ENCODE data around the gene RAB3IP. TPM values are rescaled to one million over a fixed set of nuclear protein-coding genes. Genes with fewer than 3 reads are reported as not detected.

RAB3IP gene
- total and polyA plus RNA-seq, 2 of the 4 experiments (the other 2 are of a cell fraction) = 1.5 to 2.7 TPM

DNA sequence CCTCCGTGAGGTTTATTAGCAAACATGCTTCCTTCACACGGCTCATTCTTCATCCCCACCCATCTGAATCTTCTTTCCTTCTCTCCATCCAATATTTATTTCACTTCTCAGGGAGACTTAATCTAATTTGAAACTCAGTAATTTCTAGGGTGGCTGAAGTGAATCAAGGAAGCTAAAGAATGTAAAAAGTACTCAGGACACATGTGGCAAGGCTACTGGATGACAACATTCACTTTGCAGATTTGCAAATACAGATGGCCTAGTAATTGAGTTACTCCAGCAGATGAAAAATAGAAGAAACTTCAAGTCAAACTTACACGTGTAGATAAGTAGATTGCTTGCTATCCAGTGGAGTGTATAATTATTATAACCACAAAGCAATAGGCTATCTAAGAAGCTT is 24.1 kb upstream of the RAB3IP start:
- WGBS, 2 experiments (ENCODE audit: extremely low coverage in 2 of 2, insufficient read length in 1 of 2) = no CpG with 5 or more reads among the region's 3 CpGs
- Histone ChIP-seq H2BK20ac (ENCODE audit: low read depth, low read length) (no peak overlapping the region), H3K27ac (ENCODE audit: insufficient read depth, low read length) (no peak overlapping the region), H3K9ac (ENCODE audit: low read depth, low read length) (no peak overlapping the region), H3K23ac (ENCODE audit: low read depth, low read length) (no peak overlapping the region), H4K20me1 (ENCODE audit: insufficient read depth, low read length) (no peaks in the 10 kb centered on the region), H4K91ac (ENCODE audit: insufficient read depth, low read depth, low read length) (no peak overlapping the region), H2AK5ac (ENCODE audit: low read depth, low read length) (no peak overlapping the region), H3K18ac (ENCODE audit: low read depth, low read length) (no peak overlapping the region), H2BK5ac (ENCODE audit: low read depth, low read length, poor library complexity, severe bottlenecking) (no peak overlapping the region), H4K5ac (ENCODE audit: low read depth, low read length) (no peak overlapping the region), H2BK15ac (ENCODE audit: low read depth, low read length) (no peak overlapping the region), H3K14ac (replicated peaks; ENCODE audit: low read depth, low read length) (no peak overlapping the region), H2AK9ac (replicated peaks; ENCODE audit: low read depth, low read length, poor library complexity) (no peak overlapping the region), H3K9me1 (ENCODE audit: insufficient read depth, low read length) (no peaks in the 10 kb centered on the region), H3K36me3 (ENCODE audit: control insufficient read depth, insufficient read depth, low read length) (no peaks in the 10 kb centered on the region), H4K8ac (ENCODE audit: low read depth in 2 of 2, low read length in 2 of 2) (no peak overlapping the region), H3K56ac (ENCODE audit: extremely low read depth, insufficient read depth, low read length) (no peak overlapping the region), H3K9me3 (ENCODE audit: control insufficient read depth, insufficient read depth, low read length) (no peaks in the 10 kb centered on the region), H2AFZ (replicated peaks; ENCODE audit: low read length, poor library complexity) (no peak overlapping the region), H3K4me2 (ENCODE audit: low read depth, low read length) (no peak overlapping the region), H3K4me3 (ENCODE audit: insufficient read depth, low read depth, low read length) (no peak overlapping the region), H3K79me1 (ENCODE audit: low read depth in 1 of 2, low read length in 2 of 2) (no peaks in the 10 kb centered on the region), H3K4ac (ENCODE audit: low read depth, low read length) (no peak overlapping the region), H3K27me3 (ENCODE audit: control insufficient read depth, insufficient read depth, low read length) (peaks cover 2% of the 10 kb centered on the region), H2BK120ac (ENCODE audit: low read depth, low read length) (no peak overlapping the region), H3K4me1 (ENCODE audit: control insufficient read depth, insufficient read depth, low read length) (no peaks in the 10 kb centered on the region)
- TF ChIP-seq NFE2L2 (IDR thresholded peaks at IDR 0.05; ENCODE audit: low read depth, low read length) = no peak
- TF ChIP-seq USF2 (IDR thresholded peaks at IDR 0.05; ENCODE audit: low read depth, low read length) = no peak
- no peak for TF ChIP-seq MXI1 (IDR thresholded peaks at IDR 0.05; ENCODE audit: borderline replicate concordance, low read depth, low read length)
- TF ChIP-seq FOS (IDR thresholded peaks at IDR 0.05; ENCODE audit: low read depth, low read length) = no peak
- no peak for TF ChIP-seq CHD1 (IDR thresholded peaks at IDR 0.05; ENCODE audit: low read depth, low read length)
- TF ChIP-seq CTCF (conservative IDR thresholded peaks at IDR 0.05; ENCODE audit: low read depth, low read length) = no peak
- TF ChIP-seq RFX5 (IDR thresholded peaks at IDR 0.05; ENCODE audit: low read depth, low read length) = no peak
- TF ChIP-seq RAD21 (IDR thresholded peaks at IDR 0.05; ENCODE audit: low read length) = no peak
- TF ChIP-seq CEBPB (IDR thresholded peaks at IDR 0.05; ENCODE audit: low read depth, low read length) = no peak
- TF ChIP-seq MAFK (IDR thresholded peaks at IDR 0.05; ENCODE audit: low read depth, low read length) = no peak
- TF ChIP-seq ELK1 (IDR thresholded peaks at IDR 0.05; ENCODE audit: borderline replicate concordance, low read depth, low read length) = no peak
- no peak for TF ChIP-seq MAZ (IDR thresholded peaks at IDR 0.05; ENCODE audit: borderline replicate concordance, low read depth, low read length)
- TF ChIP-seq RCOR1 (IDR thresholded peaks at IDR 0.05; ENCODE audit: insufficient replicate concordance, low read length) = no peak
- TF ChIP-seq POLR2A (IDR thresholded peaks at IDR 0.05; ENCODE audit: low read depth, low read length) = no peak
- BruUV-seq (replicated peaks) = no TSS peak
- dilution Hi-C loops (cut with HindIII; ENCODE audit: low sequenced_read_pairs, unreplicated experiment) (no loop called here), intact Hi-C loops (cut with micrococcal nuclease) (no loop called here), in situ Hi-C loops (cut with MboI; ENCODE audit: low sequenced_read_pairs) (loop anchor here (10.0 kb wide), 1 partner anchor 60 kb away; no protein-coding TSS in a partner anchor)
- ChIA-PET POLR2A (ENCODE audit: unreplicated experiment) (no interaction called here), CTCF (no interaction called here)
- ATAC-seq (ENCODE audit: low read depth) (no peak), DNase-seq (no peak)
